ENCODE results near the gene MMP14. TPM values are rescaled to one million over a fixed set of nuclear protein-coding genes. Genes with fewer than 3 reads are reported as not detected.

The MMP14 gene
- total and polyA plus RNA-seq, 2 of the 13 experiments (the other 11 are each of a cell fraction or from before 2014, with no cell fraction given) = 5.2 to 9.8 TPM

DNA sequence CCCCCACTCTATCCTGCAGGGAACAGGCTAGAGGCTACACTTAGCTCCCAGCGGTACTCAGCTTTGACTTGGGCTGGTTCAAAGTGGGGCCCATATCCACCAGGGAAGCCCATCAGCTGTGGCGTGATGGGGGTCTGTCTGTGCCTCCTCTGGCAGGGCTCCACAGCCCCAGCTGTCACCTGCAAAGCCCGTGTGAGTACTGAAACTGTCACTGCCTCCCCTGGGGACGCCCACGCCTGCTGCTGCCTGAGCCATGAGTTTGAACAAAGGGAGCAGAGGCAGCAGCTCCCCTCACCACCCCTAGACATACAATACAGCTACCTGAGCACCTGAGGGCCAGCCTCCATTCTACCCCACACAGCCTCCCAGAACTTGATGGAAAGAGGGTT lies 51.6 kb downstream of the MMP14 start (continued):
- no peak for TF ChIP-seq ZNF557 (CRISPR knock-in tag; IDR thresholded peaks at IDR 0.05)
- no peak for TF ChIP-seq TFDP1 (CRISPR knock-in tag; IDR thresholded peaks at IDR 0.05; ENCODE audit: borderline replicate concordance)
- TF ChIP-seq YEATS2 (CRISPR knock-in tag; IDR thresholded peaks at IDR 0.05; ENCODE audit: borderline replicate concordance) = no peak
- no peak for TF ChIP-seq ARNT2 (CRISPR knock-in tag; IDR thresholded peaks at IDR 0.05; ENCODE audit: low read depth)
- TF ChIP-seq ZNF30 (CRISPR knock-in tag; IDR thresholded peaks at IDR 0.05) = no peak
- no peak for TF ChIP-seq THYN1 (CRISPR knock-in tag; IDR thresholded peaks at IDR 0.05; ENCODE audit: borderline replicate concordance, low read depth)
- no peak for TF ChIP-seq SMAD3 (CRISPR knock-in tag; IDR thresholded peaks at IDR 0.05)
- TF ChIP-seq ZNF510 (CRISPR knock-in tag; IDR thresholded peaks at IDR 0.05; ENCODE audit: low read depth) = no peak
- TF ChIP-seq ELF1 (CRISPR knock-in tag; IDR thresholded peaks at IDR 0.05) = no peak
- TF ChIP-seq NFYB (CRISPR knock-in tag; IDR thresholded peaks at IDR 0.05) = 0 out of 2 replicates have a peak, but pooled peaks have one; percentile 9
- TF ChIP-seq ZNF672 (CRISPR knock-in tag; IDR thresholded peaks at IDR 0.05) = no peak
- TF ChIP-seq DR1 (CRISPR knock-in tag; IDR thresholded peaks at IDR 0.05) = no peak
- TF ChIP-seq ZNF644 (CRISPR knock-in tag; IDR thresholded peaks at IDR 0.05; ENCODE audit: low read depth) = no peak
- TF ChIP-seq RBM39 (IDR thresholded peaks at IDR 0.05; ENCODE audit: low read depth, low read length, poor library complexity, severe bottlenecking) = no peak
- TF ChIP-seq PAWR (CRISPR knock-in tag; IDR thresholded peaks at IDR 0.05; ENCODE audit: borderline replicate concordance) = no peak
- no peak for TF ChIP-seq ATF7 (IDR thresholded peaks at IDR 0.05)
- TF ChIP-seq ATF7 (CRISPR knock-in tag; IDR thresholded peaks at IDR 0.05) = no peak
- TF ChIP-seq SMYD3 (CRISPR knock-in tag; IDR thresholded peaks at IDR 0.05) = no peak
- TF ChIP-seq, protein P1, sequence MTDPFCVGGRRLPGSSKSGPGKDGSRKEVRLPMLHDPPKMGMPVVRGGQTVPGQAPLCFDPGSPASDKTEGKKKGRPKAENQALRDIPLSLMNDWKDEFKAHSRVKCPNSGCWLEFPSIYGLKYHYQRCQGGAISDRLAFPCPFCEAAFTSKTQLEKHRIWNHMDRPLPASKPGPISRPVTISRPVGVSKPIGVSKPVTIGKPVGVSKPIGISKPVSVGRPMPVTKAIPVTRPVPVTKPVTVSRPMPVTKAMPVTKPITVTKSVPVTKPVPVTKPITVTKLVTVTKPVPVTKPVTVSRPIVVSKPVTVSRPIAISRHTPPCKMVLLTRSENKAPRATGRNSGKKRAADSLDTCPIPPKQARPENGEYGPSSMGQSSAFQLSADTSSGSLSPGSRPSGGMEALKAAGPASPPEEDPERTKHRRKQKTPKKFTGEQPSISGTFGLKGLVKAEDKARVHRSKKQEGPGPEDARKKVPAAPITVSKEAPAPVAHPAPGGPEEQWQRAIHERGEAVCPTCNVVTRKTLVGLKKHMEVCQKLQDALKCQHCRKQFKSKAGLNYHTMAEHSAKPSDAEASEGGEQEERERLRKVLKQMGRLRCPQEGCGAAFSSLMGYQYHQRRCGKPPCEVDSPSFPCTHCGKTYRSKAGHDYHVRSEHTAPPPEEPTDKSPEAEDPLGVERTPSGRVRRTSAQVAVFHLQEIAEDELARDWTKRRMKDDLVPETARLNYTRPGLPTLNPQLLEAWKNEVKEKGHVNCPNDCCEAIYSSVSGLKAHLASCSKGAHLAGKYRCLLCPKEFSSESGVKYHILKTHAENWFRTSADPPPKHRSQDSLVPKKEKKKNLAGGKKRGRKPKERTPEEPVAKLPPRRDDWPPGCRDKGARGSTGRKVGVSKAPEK (CRISPR knock-in tag; IDR thresholded peaks at IDR 0.05; ENCODE audit: borderline replicate concordance) = no peak
- no peak for TF ChIP-seq ZNF431 (CRISPR knock-in tag; IDR thresholded peaks at IDR 0.05; ENCODE audit: borderline replicate concordance, low read depth)
- TF ChIP-seq SCMH1 (CRISPR knock-in tag; IDR thresholded peaks at IDR 0.05; ENCODE audit: borderline replicate concordance) = no peak
- TF ChIP-seq HES4 (CRISPR knock-in tag; IDR thresholded peaks at IDR 0.05; ENCODE audit: borderline replicate concordance) = 0 out of 2 replicates have a peak, but pooled peaks have one; percentile 27
- no peak for TF ChIP-seq ZNF570 (CRISPR knock-in tag; IDR thresholded peaks at IDR 0.05; ENCODE audit: borderline replicate concordance)
- TF ChIP-seq CENPBD1 (CRISPR knock-in tag; IDR thresholded peaks at IDR 0.05; ENCODE audit: borderline replicate concordance, low read depth) = no peak
- TF ChIP-seq HDAC1 (CRISPR knock-in tag; IDR thresholded peaks at IDR 0.05) = no peak
- no peak for TF ChIP-seq ZC3H4 (CRISPR knock-in tag; IDR thresholded peaks at IDR 0.05; ENCODE audit: borderline replicate concordance)
- TF ChIP-seq STAT5B (CRISPR knock-in tag; IDR thresholded peaks at IDR 0.05) = no peak
- TF ChIP-seq GATAD1 (CRISPR knock-in tag; IDR thresholded peaks at IDR 0.05) = no peak
